ENCODE measurements around the gene RPIA.
"Not testable (repeated sequence)": the region's sequence is repeated elsewhere in the genome, so short reads cannot be mapped to it uniquely, and the experiment has no call there.

The RPIA gene

GRCh38 chr2:88691339-88692183, at the start of gene RPIA:
TSS of gene RPIA (plus strand) at chr2:88691673. CDS start at chr2:88691699, 26 bp downstream.
- DNase-seq (ENCODE audit: extremely low spot score), result peak; percentile 96
- TF ChIP-seq L3MBTL2 (conservative IDR thresholded peaks at IDR 0.05) (peak; percentile 94), CTBP1 (IDR thresholded peaks at IDR 0.05; ENCODE audit: borderline replicate concordance) (no peak), SUZ12 (IDR thresholded peaks at IDR 0.05) (peak; percentile 80), ELF4 (IDR thresholded peaks at IDR 0.05) (peak; percentile 74), FOXK2 (IDR thresholded peaks at IDR 0.05) (no peak)
- ChIA-PET CTCF (interaction anchor here (0.8 kb wide), 1 partner anchor 9 kb away, joined by 4 read pairs; no protein-coding TSS in a partner anchor), POLR2A (interaction anchor here (1.1 kb wide), 1 partner anchor 15 kb away, joined by 3 read pairs; no protein-coding TSS in a partner anchor)

DNA sequence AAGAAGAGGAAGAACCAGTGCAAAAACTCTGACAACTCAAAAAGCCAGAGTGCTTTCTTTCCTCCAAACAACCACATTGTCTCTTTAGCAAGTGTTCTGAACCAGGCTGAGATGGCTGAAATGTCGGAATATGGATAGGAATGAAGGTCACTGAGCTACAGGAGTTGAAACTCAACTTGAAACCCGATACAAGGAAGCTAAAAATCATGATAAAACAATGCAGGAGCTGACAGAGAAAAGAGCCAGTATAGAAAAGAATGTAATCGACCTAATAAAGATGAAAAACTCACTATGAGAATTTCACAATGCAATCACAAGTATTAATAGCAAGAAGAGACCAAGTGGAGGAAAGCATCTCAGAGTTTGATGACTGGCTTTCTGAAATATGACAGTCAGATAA, 49.2 kb upstream of the RPIA start:
- TF ChIP-seq ELF4 (IDR thresholded peaks at IDR 0.05) (no peak), ARNT (IDR thresholded peaks at IDR 0.05) (no peak), FOXK2 (IDR thresholded peaks at IDR 0.05) (no peak), FOXM1 (IDR thresholded peaks at IDR 0.05; ENCODE audit: borderline replicate concordance) (no peak)
- no peak for DNase-seq (ENCODE audit: extremely low spot score)
- POLR2A ChIA-PET, result no interaction called here
- CTCF ChIA-PET, result no interaction called here

GRCh38 chr2:88645291-88645882, 46.1 kb upstream of the RPIA start:
- DNase-seq (ENCODE audit: extremely low spot score); POLR2A ChIA-PET; CTCF ChIA-PET: not testable (repeated sequence)

DNA sequence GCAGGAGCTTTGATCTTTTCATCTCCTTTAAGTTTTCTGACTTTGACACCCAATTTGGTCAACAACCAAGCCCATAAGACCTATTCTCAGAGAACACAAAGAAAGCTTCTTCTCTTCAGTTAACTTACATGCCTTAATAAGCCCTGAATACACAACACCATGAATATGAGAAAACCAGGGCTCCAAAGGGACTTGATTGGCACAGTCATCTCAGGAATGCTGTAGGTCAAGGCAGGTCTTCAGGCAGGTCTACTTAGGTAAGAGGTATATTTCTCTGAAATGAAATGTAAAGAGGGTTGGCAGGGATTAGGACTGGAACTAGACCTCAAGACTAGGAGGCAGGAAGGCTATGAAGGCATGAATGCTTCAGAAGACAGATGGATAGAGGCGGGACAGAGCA, 39.8 kb upstream of the RPIA start:
- no peak for DNase-seq (ENCODE audit: extremely low spot score)
- TF ChIP-seq TARDBP (IDR thresholded peaks at IDR 0.05) (no peak), ELF4 (IDR thresholded peaks at IDR 0.05) (no peak), SUZ12 (IDR thresholded peaks at IDR 0.05) (no peak), CTBP1 (IDR thresholded peaks at IDR 0.05; ENCODE audit: borderline replicate concordance) (no peak), L3MBTL2 (conservative IDR thresholded peaks at IDR 0.05) (no peak), SP1 (IDR thresholded peaks at IDR 0.05) (no peak)
- POLR2A ChIA-PET, result interaction anchor here (1.3 kb wide), 1 partner anchor 8 kb away, joined by 3 read pairs; no protein-coding TSS in a partner anchor
- CTCF ChIA-PET, result interaction anchor here (0.6 kb wide), 1 partner anchor 254 kb away, joined by 6 read pairs; no protein-coding TSS in a partner anchor

DNA sequence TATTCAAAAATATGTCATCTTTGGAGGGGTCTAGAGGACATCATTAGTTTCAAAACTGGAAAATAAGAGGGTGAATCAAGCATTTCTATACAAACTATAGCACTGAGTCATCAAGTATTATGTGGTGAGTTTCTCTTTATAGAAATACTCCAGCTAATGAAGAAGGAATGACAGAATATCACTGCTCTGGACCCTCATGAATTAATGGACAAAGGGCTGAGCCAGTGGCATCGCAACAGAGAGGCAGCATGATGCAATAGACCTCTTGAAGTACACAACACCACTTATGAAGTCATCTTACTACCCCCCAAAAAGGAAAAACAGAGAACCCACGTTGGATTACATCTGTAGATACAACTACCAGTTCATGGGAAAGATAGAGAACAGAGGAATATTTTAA, 36.8 kb upstream of the RPIA start:
- CTCF ChIA-PET, result no interaction called here
- no peak for DNase-seq (ENCODE audit: extremely low spot score)
- no peak for TF ChIP-seq FOXA1 (IDR thresholded peaks at IDR 0.05)
- POLR2A ChIA-PET, result interaction anchor here (1.2 kb wide), 1 partner anchor 27 kb away, joined by 4 read pairs; no protein-coding TSS in a partner anchor

DNA sequence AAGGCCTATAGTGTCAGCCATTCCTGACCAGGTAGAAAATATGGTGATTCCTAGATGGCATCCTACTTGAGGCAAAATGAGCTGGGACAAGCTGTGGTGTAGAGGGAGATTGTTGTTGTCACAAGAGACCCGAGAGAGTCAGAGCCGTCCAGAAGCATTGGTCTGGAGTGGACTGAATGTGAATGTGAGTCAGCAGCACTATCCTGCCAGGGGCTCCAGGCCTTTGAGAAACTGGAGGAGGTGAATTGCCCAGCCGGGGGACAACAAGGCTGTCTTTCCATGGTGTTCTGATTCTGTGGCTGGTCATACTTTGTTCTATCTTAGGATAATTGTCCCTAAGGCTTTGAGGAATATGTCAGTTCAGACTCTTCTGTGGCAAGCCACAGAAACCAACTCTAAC, 34.8 kb upstream of the RPIA start:
- ChIA-PET CTCF (interaction anchor here (1.0 kb wide), 1 partner anchor 15 kb away, joined by 4 read pairs; no protein-coding TSS in a partner anchor), POLR2A (interaction anchor here (0.9 to 2.6 kb wide), 2 partner anchors 29 to 37 kb away, joined by 3 to 6 read pairs; partner anchors contain the start of gene EIF2AK3)
- no peak for DNase-seq (ENCODE audit: extremely low spot score)
- TF ChIP-seq ZNF384 (IDR thresholded peaks at IDR 0.05), result no peak
- no peak for TF ChIP-seq L3MBTL2 (conservative IDR thresholded peaks at IDR 0.05)
- no peak for TF ChIP-seq NFRKB (IDR thresholded peaks at IDR 0.05)
- TF ChIP-seq SUZ12 (IDR thresholded peaks at IDR 0.05), result no peak
- TF ChIP-seq TARDBP (IDR thresholded peaks at IDR 0.05), result no peak

- no peak for TF ChIP-seq TARDBP (IDR thresholded peaks at IDR 0.05)
- TF ChIP-seq FOXA1 (IDR thresholded peaks at IDR 0.05), result no peak
- no peak for TF ChIP-seq PKNOX1 (IDR thresholded peaks at IDR 0.05)
- no peak for TF ChIP-seq CTBP1 (IDR thresholded peaks at IDR 0.05; ENCODE audit: borderline replicate concordance)
- no peak for TF ChIP-seq ELF4 (IDR thresholded peaks at IDR 0.05)
- no peak for TF ChIP-seq BHLHE40 (IDR thresholded peaks at IDR 0.05; ENCODE audit: borderline replicate concordance)
- no peak for TF ChIP-seq HDGF (IDR thresholded peaks at IDR 0.05; ENCODE audit: borderline replicate concordance)
- ChIA-PET CTCF (interaction anchor here (1.0 kb wide), 1 partner anchor 15 kb away, joined by 4 read pairs; no protein-coding TSS in a partner anchor), POLR2A (interaction anchor here (0.9 to 2.6 kb wide), 2 partner anchors 29 to 38 kb away, joined by 3 to 6 read pairs; partner anchors contain the start of gene EIF2AK3)
- DNase-seq (ENCODE audit: extremely low spot score), result no peak
Observed at GRCh38 chr2:88657131-88657530, 34.3 kb upstream of the RPIA start.

GRCh38 chr2:88658326-88658725, 33.1 kb upstream of the RPIA start:
- DNase-seq (ENCODE audit: extremely low spot score), result no peak
- ChIA-PET POLR2A (interaction anchor here (0.8 to 2.6 kb wide), 2 partner anchors 30 kb away, joined by 3 to 6 read pairs; partner anchors contain the start of gene EIF2AK3), CTCF (interaction anchor here (0.8 kb wide), 1 partner anchor 14 kb away, joined by 3 read pairs; no protein-coding TSS in a partner anchor)
- no peak for TF ChIP-seq HDGF (IDR thresholded peaks at IDR 0.05; ENCODE audit: borderline replicate concordance)
- no peak for TF ChIP-seq ARNT (IDR thresholded peaks at IDR 0.05)
- TF ChIP-seq LEF1 (IDR thresholded peaks at IDR 0.05; ENCODE audit: borderline replicate concordance), result no peak
- no peak for TF ChIP-seq FOXA1 (IDR thresholded peaks at IDR 0.05)
- TF ChIP-seq ZNF384 (IDR thresholded peaks at IDR 0.05), result no peak
- no peak for TF ChIP-seq FOXM1 (IDR thresholded peaks at IDR 0.05; ENCODE audit: borderline replicate concordance)
- no peak for TF ChIP-seq TARDBP (IDR thresholded peaks at IDR 0.05)
- no peak for TF ChIP-seq SUZ12 (IDR thresholded peaks at IDR 0.05)
- TF ChIP-seq BHLHE40 (IDR thresholded peaks at IDR 0.05; ENCODE audit: borderline replicate concordance), result no peak
- TF ChIP-seq SP1 (IDR thresholded peaks at IDR 0.05), result no peak
- TF ChIP-seq ELF4 (IDR thresholded peaks at IDR 0.05), result no peak
- TF ChIP-seq CTBP1 (IDR thresholded peaks at IDR 0.05; ENCODE audit: borderline replicate concordance), result no peak
- TF ChIP-seq FOXK2 (IDR thresholded peaks at IDR 0.05), result no peak
- TF ChIP-seq L3MBTL2 (conservative IDR thresholded peaks at IDR 0.05), result no peak
- TF ChIP-seq NFRKB (IDR thresholded peaks at IDR 0.05), result no peak
- TF ChIP-seq PKNOX1 (IDR thresholded peaks at IDR 0.05), result no peak

Measured in HEK293T (cell line).